ENCODE measurements around the gene GPC5. TPM values are rescaled to one million over a fixed set of nuclear protein-coding genes. Genes with fewer than 3 reads are reported as not detected.

GPC5 gene
- total RNA-seq, 4 donors from 2014 or later: 0.74 to 1.1 TPM; not detected in 2

- no peak for ATAC-seq (ENCODE audit: low FRiP score)
Measured at GRCh38 chr13:91950803-91951202, 552.4 kb downstream of the GPC5 start.

DNA sequence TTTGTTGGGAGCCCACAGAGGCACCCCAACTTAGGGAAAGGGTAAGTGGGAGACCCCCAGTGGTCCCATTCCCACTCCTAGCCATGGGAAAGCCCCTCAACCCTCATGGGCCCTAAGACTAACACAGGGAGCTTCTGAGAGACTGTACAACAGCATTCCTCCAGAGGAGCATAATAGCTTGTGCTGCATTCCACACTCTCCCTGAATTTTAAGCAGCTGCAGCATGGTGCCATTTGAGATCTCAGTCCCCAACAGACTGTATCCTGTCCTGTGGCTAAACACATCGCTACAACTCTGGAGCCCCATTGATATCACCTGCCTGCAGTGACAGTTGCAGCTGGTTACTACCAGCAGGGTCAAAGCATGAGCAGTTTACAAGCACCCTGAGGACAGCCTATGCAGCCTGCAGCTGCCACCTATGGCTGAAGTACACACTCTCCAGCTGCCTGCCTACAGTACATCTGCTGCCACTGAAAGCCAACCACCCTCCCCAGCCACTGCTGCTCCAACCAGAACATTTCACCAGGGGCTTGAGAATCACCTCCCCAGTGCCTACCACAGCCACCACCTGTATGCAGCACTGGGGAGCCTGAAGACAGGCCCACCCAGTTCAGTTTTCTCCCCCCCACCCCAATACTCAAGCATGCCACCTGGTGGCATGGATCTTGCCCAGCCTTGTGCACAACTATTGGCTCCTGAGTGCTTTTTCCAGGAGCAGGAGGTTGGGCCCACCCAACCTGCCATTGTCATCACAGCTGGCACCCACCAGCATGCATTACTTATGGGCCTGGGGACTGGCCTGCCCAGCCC is 557.3 kb downstream of the GPC5 start:
- no peak for TF ChIP-seq CTCF (IDR thresholded peaks at IDR 0.05)
- no peak for ATAC-seq (ENCODE audit: low FRiP score)
- DNase-seq (ENCODE audit: low spot score): no peak

More at GRCh38 chr13:91950803-91951202, 552.4 kb downstream of the GPC5 start:
- TF ChIP-seq CTCF (IDR thresholded peaks at IDR 0.05): no peak
- DNase-seq (ENCODE audit: low spot score): no peak

- DNase-seq (ENCODE audit: low spot score): no peak
Measured at GRCh38 chr13:91960947-91961346, 562.5 kb downstream of the GPC5 start.

GRCh38 chr13:91962946-91963345 is 564.5 kb downstream of the GPC5 start:
- no peak for DNase-seq (ENCODE audit: low spot score)
- ATAC-seq (ENCODE audit: low FRiP score): no peak
- no peak for TF ChIP-seq CTCF (IDR thresholded peaks at IDR 0.05)

More at GRCh38 chr13:91960947-91961346, 562.5 kb downstream of the GPC5 start:
- TF ChIP-seq CTCF (IDR thresholded peaks at IDR 0.05): no peak
- ATAC-seq (ENCODE audit: low FRiP score): no peak

DNA sequence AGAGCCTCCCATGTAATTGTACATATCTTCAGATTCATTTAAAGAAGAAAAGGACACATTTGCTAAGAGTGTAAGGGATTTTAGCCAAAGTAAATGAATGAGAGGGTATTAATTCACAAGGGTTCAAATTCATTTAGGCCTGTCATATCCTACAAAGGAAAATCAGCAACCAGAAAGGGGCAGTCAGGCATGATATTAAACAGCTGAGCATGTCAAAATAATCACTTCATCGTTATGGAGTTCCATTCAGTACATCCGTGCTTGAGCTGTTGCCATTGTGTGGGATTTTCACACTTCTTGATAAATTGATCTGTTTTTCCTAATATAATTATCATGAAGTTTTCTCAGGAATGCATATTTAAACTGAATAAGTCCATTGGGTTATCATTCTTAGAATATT is 567.1 kb downstream of the GPC5 start:
- ATAC-seq (ENCODE audit: low FRiP score): no peak
- TF ChIP-seq CTCF (IDR thresholded peaks at IDR 0.05): no peak
- no peak for DNase-seq (ENCODE audit: low spot score)

- no peak for DNase-seq (ENCODE audit: low spot score)
Measured at GRCh38 chr13:91978571-91978970, 580.1 kb downstream of the GPC5 start.

More at GRCh38 chr13:91978571-91978970, 580.1 kb downstream of the GPC5 start:
- no peak for TF ChIP-seq CTCF (IDR thresholded peaks at IDR 0.05)
- ATAC-seq (ENCODE audit: low FRiP score): no peak
